GM11168 (cell line): ENCODE results near the gene UBE2Z.
"Not testable (repeated sequence)": the region's sequence is repeated elsewhere in the genome, so short reads cannot be mapped to it uniquely, and the experiment has no call there.

Experiments used
- in situ Hi-C: fragments of 300-500 bp; cut with MboI; formaldehyde crosslinking; loops from one replicate; pipeline ENCODE4 v1.12.0; 2022; ENCODE audit warnings: low sequenced_read_pairs; ENCODE audit not compliant: unreplicated experiment

Gene UBE2Z

DNA sequence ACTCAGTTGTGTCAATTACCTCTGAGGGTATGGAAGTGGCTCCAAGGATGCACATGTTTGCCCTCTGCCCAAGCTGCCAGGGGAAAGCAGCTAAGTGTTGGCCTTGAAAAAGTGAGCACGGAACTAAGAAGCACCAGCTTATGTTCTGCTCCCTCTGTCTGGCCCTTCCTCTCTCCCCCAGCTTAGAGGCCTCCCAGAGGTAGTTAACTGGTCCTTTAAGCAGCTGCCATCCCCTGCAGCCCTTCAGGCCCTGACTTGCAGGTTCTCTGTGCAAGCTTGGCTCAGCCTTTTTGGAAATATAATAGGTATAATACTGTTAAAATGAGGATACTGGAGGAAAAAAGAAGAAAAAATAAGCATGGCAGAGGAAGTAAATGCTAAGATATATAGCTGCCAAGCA, 7.0 kb upstream of the UBE2Z start:
- in situ Hi-C loops = no loop called here

- in situ Hi-C loops = no loop called here
These were observed 4.8 kb upstream of the UBE2Z start for GRCh38 chr17:48903401-48903800.

- in situ Hi-C loops = no loop called here
These were observed 3.8 kb upstream of the UBE2Z start for GRCh38 chr17:48904428-48904827.

- in situ Hi-C loops = no loop called here
These were observed 2.2 kb upstream of the UBE2Z start for GRCh38 chr17:48905987-48906515.

DNA sequence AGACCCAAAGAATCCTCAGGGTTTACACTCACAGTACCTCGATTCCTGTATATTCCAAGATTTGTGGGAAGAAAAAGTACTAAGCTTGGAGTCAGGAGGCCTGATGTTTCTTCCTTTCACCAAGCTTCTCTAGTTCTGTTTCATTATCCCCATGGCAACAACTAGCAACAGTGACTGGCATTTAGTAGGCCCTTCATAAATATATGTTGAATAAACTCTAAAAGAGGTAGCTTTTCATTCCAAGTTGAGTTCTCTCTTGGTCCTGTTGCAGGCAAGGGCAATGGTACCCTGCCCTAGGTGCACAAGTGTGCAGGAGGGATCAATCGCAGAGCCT, 527 bp upstream of the UBE2Z start:
- in situ Hi-C loops = no loop called here

DNA sequence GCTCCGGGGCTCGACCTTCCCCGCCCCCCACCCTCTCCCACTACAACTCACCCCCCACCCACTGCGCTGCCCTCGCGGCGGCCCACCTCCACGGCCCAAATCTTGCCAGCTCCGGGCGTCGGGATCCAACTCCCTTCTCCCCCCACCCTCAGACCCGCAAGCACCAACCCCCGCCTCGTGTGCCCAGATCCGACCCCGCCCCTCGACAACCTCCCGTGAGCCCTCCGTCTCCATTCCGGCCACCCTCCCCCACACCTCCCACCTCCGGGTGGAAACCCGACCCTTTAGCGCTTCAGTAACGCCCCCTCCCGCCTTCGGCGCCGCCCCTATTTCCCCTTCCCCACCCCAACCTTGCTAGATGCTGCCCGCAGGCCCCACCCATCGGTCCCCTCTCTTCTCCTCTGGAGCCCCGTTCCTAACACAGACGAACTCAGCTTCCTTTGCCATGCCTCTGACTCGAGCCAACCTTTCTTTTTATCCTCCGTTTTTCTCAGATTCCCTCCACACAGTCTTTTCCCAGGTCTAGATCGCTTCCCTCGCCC, 717 bp downstream of the UBE2Z start:
- in situ Hi-C loops = no loop called here

GRCh38 chr17:48909783-48910182, 1.6 kb downstream of the UBE2Z start:
- in situ Hi-C loops = no loop called here

DNA sequence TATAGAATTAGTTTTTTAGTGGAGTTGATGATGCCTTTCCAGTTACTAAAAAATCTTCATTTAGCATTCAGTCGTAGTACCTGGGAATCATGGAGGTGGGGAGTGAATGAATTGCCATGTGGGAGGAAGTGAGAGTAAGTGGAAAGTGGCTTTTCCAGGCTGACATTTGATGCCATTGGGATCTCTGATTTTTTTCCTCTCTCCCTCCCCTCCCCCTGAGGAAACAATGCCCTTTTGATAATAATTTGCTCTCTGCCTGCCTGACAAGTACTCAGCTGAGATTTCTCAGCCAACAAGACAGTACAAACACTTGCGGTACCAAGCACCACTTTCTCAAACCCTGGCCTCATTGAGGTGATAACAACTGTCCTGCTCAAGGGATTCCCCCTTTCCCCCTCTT, 2.2 kb downstream of the UBE2Z start:
- in situ Hi-C loops = no loop called here

GRCh38 chr17:48912476-48912875, 4.3 kb downstream of the UBE2Z start:
- in situ Hi-C loops = no loop called here

- in situ Hi-C loops = no loop called here
These were observed 7.5 kb downstream of the UBE2Z start for GRCh38 chr17:48915459-48916282.

DNA sequence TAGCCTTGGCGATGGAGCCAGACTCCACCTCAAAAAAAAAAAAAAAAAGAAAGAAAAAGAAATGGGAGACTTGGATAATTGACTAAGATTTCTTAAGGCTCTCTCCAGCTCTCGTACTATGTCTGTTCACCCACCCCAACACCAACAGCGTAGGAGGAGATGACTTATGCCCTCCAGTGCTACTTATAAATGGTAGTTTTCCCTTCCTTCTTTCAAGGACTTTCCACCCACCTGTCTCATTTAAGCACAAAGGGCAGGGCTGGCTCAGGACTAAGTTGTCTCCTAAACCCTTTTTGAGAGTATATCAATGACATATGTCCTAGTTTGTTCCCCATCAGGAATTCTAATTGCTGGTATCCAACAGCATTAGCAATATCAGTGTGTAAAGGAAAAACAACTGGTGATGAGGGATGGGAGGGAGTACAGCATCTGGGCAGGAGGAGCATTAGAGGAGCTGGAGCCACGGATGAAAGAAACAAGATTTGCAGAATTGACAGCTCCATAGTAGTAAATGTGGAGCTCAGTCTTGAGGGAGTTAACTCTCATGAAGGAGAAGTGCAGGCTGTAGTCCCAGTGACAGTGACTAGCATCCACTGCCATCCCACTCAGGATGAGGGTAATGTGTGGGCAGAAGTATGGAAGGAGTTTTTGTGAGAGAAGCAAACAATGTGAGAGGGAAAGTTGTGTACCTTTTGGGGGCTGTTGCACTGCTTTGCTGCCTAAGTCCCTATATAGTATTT, 17.2 kb downstream of the UBE2Z start:
- in situ Hi-C loops = no loop called here

DNA sequence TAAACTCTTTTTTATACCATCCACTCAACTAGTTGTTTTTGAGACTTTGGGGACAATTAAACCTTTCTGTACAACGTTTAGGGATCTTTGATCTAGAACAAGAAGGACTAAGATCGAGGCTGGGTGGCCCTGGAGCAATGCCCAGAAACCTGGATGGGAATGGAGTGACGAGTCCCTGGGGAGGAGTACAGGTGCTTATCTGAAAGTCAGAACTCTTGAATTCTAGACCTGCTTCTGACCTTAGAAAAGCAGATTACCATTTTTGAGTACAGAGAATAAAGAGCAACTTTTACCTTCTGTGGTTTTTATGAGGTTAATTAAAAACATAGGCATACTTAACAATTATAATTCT, 17.8 kb downstream of the UBE2Z start:
- in situ Hi-C loops = no loop called here

DNA sequence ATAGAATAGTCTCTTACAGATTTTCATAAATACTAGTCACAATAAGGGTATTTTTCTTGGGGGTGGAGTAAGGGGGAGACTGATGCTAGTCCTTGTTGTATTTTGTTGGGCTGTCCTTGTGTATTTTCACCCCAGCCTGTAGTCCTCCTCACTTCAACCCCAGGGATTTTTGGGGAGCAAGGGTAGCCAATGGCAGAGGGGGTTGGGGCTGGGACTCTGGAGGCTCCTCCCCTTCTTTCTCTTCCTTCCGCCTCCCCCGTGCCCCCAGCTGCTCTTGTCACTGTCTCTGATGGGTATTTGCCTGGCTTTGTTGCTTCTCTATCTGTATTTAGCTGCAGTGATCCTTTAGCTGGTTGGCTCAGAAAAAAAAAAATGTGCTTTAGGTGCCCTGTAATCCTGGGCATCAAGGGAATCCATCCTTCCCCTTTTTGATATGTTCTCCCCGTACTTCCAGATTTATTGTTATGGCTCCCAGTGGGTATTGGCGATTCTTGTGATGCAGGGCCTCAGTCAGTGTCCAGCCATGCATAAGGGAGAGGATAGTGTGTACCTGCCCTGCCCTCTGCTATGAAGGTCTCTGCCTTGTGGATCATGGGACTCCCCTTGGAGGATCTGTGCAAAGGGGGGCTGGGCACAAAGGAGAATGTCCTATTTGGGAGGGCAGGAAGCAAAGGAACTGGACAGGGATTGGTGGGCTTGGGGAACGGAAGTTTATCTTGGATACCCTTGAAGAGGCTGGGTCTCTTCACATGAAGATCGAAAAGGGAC, 20.0 kb downstream of the UBE2Z start:
- in situ Hi-C loops = no loop called here

DNA sequence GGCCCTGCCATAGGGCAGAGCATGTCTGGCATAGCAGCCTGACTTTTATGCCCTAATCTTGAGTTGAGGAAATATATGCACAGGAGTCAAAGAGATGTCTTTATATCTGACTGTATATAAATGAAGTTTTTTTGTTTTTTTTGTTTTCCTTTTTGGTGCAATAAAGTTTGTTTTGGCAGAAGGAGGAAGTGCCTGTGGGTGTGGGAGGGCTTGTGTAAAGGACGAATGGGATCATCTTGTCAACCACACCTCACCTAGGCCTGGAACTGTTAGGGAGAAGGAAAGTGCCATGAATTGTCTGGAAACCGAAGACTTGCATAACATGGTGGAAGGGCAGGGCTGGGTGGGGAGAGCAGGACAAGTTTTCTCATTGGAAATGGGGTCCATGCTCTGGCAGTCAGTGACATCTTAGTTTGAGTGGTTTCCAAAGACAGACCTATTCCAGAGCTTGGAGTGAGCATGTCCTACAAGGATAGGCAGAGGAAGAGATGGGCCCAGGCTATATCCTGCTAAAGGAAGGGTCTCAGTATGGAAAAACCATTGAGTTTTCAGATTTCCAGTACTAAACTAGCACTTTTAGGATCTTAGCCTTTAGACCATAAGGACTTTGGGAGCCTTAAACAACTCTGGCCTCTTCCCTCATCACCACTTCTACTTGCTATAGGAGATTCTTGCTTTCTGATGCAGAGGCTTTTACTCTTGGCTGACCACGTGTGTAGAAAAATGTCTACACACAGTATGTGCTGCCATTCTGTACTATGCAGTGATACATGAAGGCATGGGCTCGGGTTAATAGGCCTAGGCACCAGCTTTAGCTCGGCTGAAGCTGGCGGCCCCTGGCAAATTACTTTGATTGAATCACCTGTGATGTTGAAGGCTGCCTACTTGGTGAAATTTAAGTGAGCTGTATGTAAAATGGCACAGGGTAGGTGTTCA, 20.9 kb downstream of the UBE2Z start:
- in situ Hi-C loops = no loop called here

- in situ Hi-C loops = no loop called here
These were observed 21.6 kb downstream of the UBE2Z start for GRCh38 chr17:48929812-48930165.

- in situ Hi-C loops = no loop called here
These were observed 22.2 kb downstream of the UBE2Z start for GRCh38 chr17:48930435-48930873.

GRCh38 chr17:48933035-48933434, 24.8 kb downstream of the UBE2Z start:
- in situ Hi-C loops = no loop called here

DNA sequence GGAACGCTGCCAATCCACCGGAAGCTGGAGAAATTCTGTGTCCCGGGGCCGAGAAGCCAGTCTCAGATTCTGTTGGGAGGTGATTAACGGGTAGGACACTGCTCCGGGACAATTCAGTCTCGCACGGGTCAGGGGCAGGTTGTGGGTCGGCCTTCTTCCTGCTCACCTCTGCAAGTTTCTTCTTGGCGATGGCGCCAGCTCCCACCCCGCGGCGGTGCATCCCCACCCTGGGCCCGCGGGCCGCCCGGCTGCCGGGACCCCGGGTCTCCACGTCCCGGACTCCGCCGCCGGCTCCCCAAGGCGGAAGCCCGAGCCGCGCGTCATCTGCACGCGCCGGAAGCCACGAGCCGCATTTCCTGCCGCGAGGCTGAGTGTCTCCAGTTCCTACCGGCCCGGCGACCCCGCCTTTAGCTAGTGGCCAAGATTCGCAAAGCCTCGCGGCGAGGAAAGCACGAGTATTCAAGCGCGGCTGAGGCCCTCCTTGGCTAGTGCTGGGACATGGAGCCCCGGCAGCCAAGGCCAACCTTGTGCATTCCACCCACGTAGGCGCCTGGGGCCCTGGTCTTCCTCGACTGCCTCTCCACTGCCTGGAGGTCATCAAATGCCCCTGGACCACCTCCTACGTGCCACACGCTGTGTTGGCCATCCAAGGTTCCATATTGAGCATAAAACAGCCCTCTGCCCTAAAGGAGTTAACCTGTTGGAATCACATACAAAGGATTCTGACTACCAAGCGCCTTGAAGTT, 36.5 kb downstream of the UBE2Z start, which contains the start of gene SNF8:
SNF8 (minus strand) TSS at position 328 of the 746 bp plus-strand sequence; CDS start at position 220, 108 bp downstream.
- in situ Hi-C loops = no loop called here

GRCh38 chr17:48945261-48945651, 37.0 kb downstream of the UBE2Z start:
- in situ Hi-C loops = not testable (repeated sequence)
